HCEC 1CT (cell line): Measurements from ENCODE around the gene WWTR1.
A peak's percentile ranks its signal among the peaks of the same experiment; 100 is the strongest.

Experiments
- DNase-seq: peaks from one replicate; pipeline ENCODE4 v3.0.0-alpha.2; 2017

The WWTR1 gene

DNA sequence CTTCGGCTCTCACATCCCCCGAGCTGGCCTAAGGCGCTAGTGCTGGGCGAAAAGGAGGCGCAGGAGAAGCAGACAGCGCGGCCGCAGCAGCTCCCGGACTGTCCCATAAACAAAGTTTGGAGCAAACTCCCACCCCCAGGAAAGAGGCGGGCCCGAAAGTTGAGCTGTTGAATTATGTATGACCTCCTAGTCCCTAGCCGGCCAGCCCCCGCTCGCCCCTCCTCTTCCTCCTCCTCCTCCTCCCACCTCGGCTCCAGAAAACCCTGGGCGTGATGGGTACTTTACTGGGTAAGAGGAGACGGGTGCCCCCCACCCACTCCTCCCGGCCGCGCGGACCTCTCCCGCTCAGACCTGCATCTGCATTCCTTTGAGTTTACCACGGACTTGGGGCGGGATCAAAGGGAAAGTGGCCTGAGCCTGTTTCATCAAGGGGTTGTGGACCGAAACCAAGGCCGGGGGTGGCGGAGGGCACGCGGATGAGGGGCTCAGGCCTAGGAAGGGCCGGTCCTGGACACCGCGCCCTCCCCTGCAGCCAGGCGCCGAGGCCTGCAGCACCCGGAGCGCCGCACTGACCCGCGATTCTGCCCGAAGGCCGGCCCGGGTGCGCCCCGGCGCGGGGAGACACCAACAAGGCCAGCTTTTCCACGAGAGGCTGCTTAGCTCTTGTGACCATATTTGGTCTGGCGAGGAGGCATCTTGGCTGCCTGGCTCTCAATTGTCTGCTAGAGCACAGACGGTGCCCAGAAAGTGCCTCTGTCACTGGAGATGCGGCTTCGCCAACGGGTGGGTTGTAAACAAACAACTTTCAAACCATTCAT is at the start of gene WWTR1:
TSS of gene WWTR1 (minus strand) at position 100 of the 818 bp plus-strand sequence. CDS start 719 bp downstream, outside the sequence.
- DNase-seq, result peak; percentile 97

GRCh38 chr3:149706905-149707304 is 49.1 kb upstream of the WWTR1 start:
- no peak for DNase-seq

DNA sequence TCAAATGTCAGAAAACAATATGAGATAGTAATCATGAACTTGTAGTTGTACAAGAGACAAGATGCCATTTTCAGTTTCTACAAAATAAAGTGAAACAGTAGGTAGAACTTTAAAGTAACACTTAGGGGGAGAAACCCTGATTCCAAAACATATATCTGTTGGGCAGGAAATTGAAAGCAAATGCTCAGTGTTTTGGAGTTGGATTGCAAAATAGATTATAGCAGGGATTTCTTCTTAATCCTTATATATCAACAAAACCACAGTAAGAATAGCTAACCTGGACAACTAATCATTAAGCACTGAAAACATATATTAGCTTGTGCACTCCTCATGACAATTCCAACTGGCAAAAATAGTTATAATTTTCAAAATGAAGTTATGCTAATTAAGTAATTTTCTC is 47.6 kb upstream of the WWTR1 start:
- DNase-seq, result peak; percentile 33

- DNase-seq, result peak; percentile 77
Observed at GRCh38 chr3:149703466-149703865, 45.6 kb upstream of the WWTR1 start.

GRCh38 chr3:149702691-149703441 is 45.0 kb upstream of the WWTR1 start:
- peak; percentile 99 for DNase-seq

- no peak for DNase-seq
Observed at GRCh38 chr3:149701977-149702350, 44.1 kb upstream of the WWTR1 start.

- no peak for DNase-seq
Observed at GRCh38 chr3:149701206-149701976, 43.6 kb upstream of the WWTR1 start.

GRCh38 chr3:149688122-149688757 is 30.4 kb upstream of the WWTR1 start:
- no peak for DNase-seq

DNA sequence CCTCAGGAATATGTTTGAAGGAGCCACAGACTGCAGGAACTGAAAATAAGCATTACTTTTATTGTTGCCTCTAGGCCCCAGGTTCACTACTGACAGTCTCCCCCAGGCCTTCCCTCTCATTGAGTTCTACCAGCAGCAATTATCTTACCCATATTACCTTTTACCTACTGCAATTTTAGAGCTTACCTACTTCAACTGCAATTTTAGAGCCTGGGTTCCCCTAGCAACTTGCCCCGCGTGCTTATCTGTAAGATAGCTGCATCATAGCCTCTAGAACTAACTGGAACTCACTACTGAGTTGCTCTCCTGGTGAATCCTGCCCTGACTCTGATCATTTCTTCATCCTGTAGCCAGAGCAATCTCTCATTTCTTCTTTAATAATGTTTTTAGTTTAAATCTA is 29.2 kb upstream of the WWTR1 start:
- no peak for DNase-seq

GRCh38 chr3:149678351-149678950 is 20.6 kb upstream of the WWTR1 start:
- DNase-seq, result no peak

DNA sequence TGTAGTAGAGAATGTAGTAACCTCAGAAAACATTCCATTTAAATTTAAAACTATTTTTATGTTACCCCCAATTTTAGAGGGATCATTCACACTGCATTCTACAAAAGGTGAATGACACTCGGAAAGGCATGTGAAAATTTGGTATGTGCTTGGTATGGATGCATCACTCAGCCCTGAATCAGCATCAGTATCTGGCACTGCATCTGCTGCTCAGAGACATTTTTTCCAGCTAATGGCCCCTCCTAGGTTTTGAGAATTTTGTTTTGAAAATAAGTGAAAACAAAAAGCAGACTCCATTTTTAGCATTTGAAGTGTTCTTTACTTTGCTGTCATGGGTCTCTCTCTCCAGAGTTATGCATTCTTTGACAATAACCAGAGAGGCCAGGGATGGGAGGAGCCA is 15.6 kb upstream of the WWTR1 start:
- peak; percentile 42 for DNase-seq

- no peak for DNase-seq
Observed at GRCh38 chr3:149670742-149671492, 13.1 kb upstream of the WWTR1 start.

- DNase-seq, result no peak
Observed at GRCh38 chr3:149667576-149667975, 9.8 kb upstream of the WWTR1 start.

- DNase-seq, result no peak
Observed at GRCh38 chr3:149663966-149664365, 6.1 kb upstream of the WWTR1 start.

GRCh38 chr3:149662240-149662887 is 4.5 kb upstream of the WWTR1 start:
- peak; percentile 55 for DNase-seq

GRCh38 chr3:149660462-149660861 is 2.6 kb upstream of the WWTR1 start:
- no peak for DNase-seq

DNA sequence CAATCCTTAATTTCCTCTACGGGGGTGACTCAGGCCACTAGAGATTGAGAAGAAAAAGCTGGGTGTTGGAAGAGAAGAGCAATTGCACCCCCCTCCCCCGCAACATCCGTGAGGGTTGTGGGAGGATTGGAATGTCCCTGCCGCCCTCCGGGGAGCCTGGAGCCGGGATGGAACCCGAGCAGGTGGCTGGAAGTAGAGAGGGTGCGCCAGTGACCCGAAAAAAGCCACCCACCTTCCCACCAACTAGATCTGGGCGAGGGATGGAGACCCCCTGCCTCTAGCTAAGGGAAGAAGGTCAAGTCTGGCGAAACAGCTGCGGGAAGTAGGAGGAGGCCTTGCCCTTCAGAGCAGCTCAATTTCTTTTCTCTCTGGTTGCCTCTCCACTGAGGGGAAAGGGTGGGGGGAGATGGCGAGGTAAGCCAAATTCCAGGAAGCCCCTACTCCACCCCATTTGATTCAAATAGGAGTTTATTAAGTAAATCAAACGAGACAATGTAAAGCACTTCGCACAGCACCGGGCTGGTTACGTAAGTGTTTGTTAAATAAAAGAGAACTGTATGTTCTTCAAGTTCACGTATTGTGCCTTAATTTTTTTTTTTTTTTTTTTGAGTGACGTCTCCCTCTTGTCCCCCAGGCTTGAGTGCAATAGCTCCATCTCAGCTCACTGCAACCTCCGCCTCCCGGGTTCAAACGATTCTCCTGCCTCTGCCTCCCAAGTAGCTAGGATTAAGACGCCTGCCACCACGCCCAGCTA is 1.1 kb upstream of the WWTR1 start:
- DNase-seq, result no peak

- DNase-seq, result peak; percentile 60
Observed at GRCh38 chr3:149657321-149657925, 402 bp downstream of the WWTR1 start.

DNA sequence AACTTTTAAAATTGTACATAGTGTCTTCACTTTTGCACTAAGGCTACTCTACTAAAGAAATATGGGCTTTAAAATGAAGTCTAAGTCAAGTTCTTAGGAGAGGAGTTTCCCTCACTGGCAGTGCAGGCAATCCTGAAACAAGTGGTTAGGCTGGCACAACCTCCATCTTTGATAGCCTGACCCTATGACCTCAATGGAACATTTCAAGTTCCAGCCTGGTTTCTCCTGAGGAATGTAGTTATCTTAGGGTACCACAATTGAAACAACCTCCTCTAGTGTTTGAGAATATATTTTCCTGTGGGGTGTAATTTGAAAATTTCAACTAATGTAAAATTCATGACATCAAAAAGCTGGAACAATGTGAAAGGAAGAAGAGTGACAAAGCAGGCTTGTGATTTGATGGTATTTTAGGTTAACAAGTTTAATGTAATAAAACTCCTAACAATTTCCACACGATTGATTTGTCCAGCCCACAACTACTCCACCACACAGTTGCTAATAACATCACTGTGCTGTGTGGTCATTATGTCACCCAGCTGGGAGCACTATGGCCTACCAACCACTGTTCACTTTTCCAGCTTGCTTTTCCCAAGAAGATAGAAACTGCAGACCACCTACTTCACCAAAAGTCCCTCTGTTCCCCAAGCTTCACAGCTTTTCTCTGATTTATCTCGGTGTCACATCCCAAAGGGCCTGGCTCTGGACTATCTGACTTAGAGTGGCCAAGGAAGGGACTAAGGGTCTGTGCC is 1.8 kb downstream of the WWTR1 start:
- DNase-seq, result no peak
